A549 (cell line): ENCODE data around the gene EXOSC5. TPM values are rescaled to one million over a fixed set of nuclear protein-coding genes. Genes with fewer than 3 reads are reported as not detected.
A peak's percentile ranks its signal among the peaks of the same experiment; 100 is the strongest.

ENCODE experiments used
- ATAC-seq, 2 experiments: fragments of 200-7000 bp in 1 of 2; fragments of >200 bp in 1 of 2; cut with Nextera tagmentation in 1 of 2; cut with Tn5 transposase in 1 of 2; 3 replicates each; pipeline versions ENCODE4 v1.8.0 to v1.9.1; 2018 to 2020; ENCODE audit warnings: mild to moderate bottlenecking in 1 of 2, moderate library complexity in 1 of 2
- CTCF ChIA-PET: fragments of 300-600 bp; sonication (Branson Sonifier 250); formaldehyde crosslinking; extraction: SDS; loops from one replicate; lab custom pipeline; 2021; ENCODE audit warnings: antibody characterized with exemption, inconsistent platforms; lab: Yijun Ruan, JAX
- POLR2A ChIA-PET: fragments of 350-600 bp; formaldehyde crosslinking; extraction: SDS; loops from one replicate; lab custom pipeline; 2021; ENCODE audit warnings: antibody characterized with exemption, inconsistent platforms; lab: Yijun Ruan, JAX
- DNase-seq, 2 experiments: peaks; one replicate each; pipeline versions ENCODE4 v3.0.0 to v3.0.0-alpha.2; 2011 to 2016; ENCODE audit warnings: low read depth in 1 of 2, low spot score in 1 of 2
- FAIRE-seq: peaks from 2 replicates; lab custom pipeline; 2011; peaks lifted over from hg19 to GRCh38; lab: Jason Lieb, UNC
- H3K27ac ChIP-seq, 2 experiments: fragments of >200 bp; sonication (Bioruptor Twin); formaldehyde crosslinking; 3 replicates each; pipeline ENCODE4 v1.5.1; 2016 to 2017
- H3K4me1 ChIP-seq: fragments of >200 bp; sonication (Bioruptor Twin); formaldehyde crosslinking; 3 replicates; pipeline ENCODE4 v1.6.1; 2016
- H3K4me2 ChIP-seq: fragments of >200 bp; sonication (Bioruptor Twin); formaldehyde crosslinking; 3 replicates; pipeline ENCODE4 v1.6.1; 2016
- H3K4me3 ChIP-seq: fragments of >200 bp; sonication (Bioruptor Twin); formaldehyde crosslinking; 3 replicates; pipeline ENCODE4 v1.5.1; 2016
- H3K9me3 ChIP-seq: fragments of >200 bp; sonication (Bioruptor Twin); formaldehyde crosslinking; 3 replicates; pipeline ENCODE4 v1.6.1; 2016
- BCL3 ChIP-seq: fragments of >200 bp; sonication (Bioruptor Twin); formaldehyde crosslinking; IDR thresholded peaks from 3 replicates; pipeline ENCODE4 v1.6.1; 2016
- BHLHE40 ChIP-seq: IDR thresholded peaks from 2 replicates; pipeline ENCODE4 v1.6.1; 2012; ENCODE audit warnings: low read depth, low read length, inconsistent platforms
- CEBPB ChIP-seq, 2 experiments: fragments of >200 bp in 1 of 2; sonication (Bioruptor Twin) in 1 of 2; formaldehyde crosslinking in 1 of 2; IDR thresholded peaks; 2 replicates each; pipeline ENCODE4 v1.6.1; 2012 to 2016
- ELK1 ChIP-seq: fragments of 150-350 bp; IDR thresholded peaks from 2 replicates; pipeline ENCODE4 v1.6.1; 2014; ENCODE audit warnings: low read depth, mild to moderate bottlenecking, low read length
- HOXB5 ChIP-seq: fragments of 250-450 bp; sonication (Bioruptor Pico); IDR thresholded peaks from 2 replicates; pipeline ENCODE4 v1.5.0; 2020; ENCODE audit warnings: mild to moderate bottlenecking, moderate library complexity
- KDM5A ChIP-seq: fragments of 200-600 bp; sonication (generic); IDR thresholded peaks from 2 replicates; pipeline ENCODE4 v1.6.1; 2016; ENCODE audit warnings: antibody characterized with exemption, mild to moderate bottlenecking
- MAFK ChIP-seq: fragments of 450-650 bp; IDR thresholded peaks from 2 replicates; pipeline ENCODE4 v1.6.1; 2014; ENCODE audit not compliant: partially characterized antibody
- MAZ ChIP-seq: fragments of 150-350 bp; IDR thresholded peaks from 2 replicates; pipeline ENCODE4 v1.6.1; 2014; ENCODE audit warnings: antibody characterized with exemption, low read depth, low read length, borderline replicate concordance
- NPAS2 ChIP-seq: fragments of 250-450 bp; sonication (Bioruptor Pico); IDR thresholded peaks from 2 replicates; pipeline ENCODE4 v1.8.0; 2022; ENCODE audit warnings: mild to moderate bottlenecking, moderate library complexity, borderline replicate concordance
- PHF8 ChIP-seq: fragments of 200-600 bp; sonication (generic); IDR thresholded peaks from 2 replicates; pipeline ENCODE4 v1.6.1; 2016; ENCODE audit warnings: low read depth, mild to moderate bottlenecking, antibody characterized with exemption, moderate library complexity, borderline replicate concordance
- POLR2A ChIP-seq: IDR thresholded peaks from 2 replicates; pipeline ENCODE4 v1.6.1; 2012; ENCODE audit warnings: mild to moderate bottlenecking, low read length
- RARB ChIP-seq: fragments of 250-450 bp; sonication (Bioruptor Pico); IDR thresholded peaks from 2 replicates; pipeline ENCODE4 v1.8.0; 2021; ENCODE audit warnings: mild to moderate bottlenecking, moderate library complexity
- RNF2 ChIP-seq: fragments of 200-600 bp; sonication (generic); IDR thresholded peaks from 2 replicates; pipeline ENCODE4 v1.6.1; 2016; ENCODE audit warnings: low read depth, mild to moderate bottlenecking, antibody characterized with exemption, moderate library complexity, borderline replicate concordance
- SMC3 ChIP-seq: fragments of >200 bp; sonication (Bioruptor Twin); formaldehyde crosslinking; IDR thresholded peaks from 3 replicates; pipeline ENCODE4 v1.6.1; 2018; ENCODE audit warnings: inconsistent platforms
- ZFP36 ChIP-seq: fragments of 450-650 bp; IDR thresholded peaks from 2 replicates; pipeline ENCODE4 v1.6.1; 2014; ENCODE audit warnings: borderline replicate concordance; ENCODE audit not compliant: partially characterized antibody
- ZSCAN20 ChIP-seq: fragments of 250-450 bp; sonication (Bioruptor Pico); IDR thresholded peaks from 2 replicates; pipeline ENCODE4 v1.8.0; 2022; ENCODE audit warnings: mild to moderate bottlenecking, moderate library complexity
- WGBS: methylation state at CpG from one replicate; pipeline ENCODE4 v1.1.6; 2017; ENCODE audit errors: missing lambda C conversion rate; 5-methylcytosine and 5-hydroxymethylcytosine counted together
- polyA plus RNA-seq, 4 experiments: library from polyadenylated mRNA; depleted of rRNA in 3 of 4; stranded (reverse); fragments of >200 nt; fragmentation: RNase III in 1 of 4; extraction: RNeasy Plus Mini Kit Qiagen cat#74134 plus additional on column Dnase treatment in 1 of 4; gene quantifications; 2 replicates in 3 of 4; 3 replicates in 1 of 4; pipeline ENCODE4 v1.2.3, GENCODE V29; 2011 to 2017
- TF ChIP-seq, protein P1 (sequence below): fragments of 200-600 bp; sonication (generic); IDR thresholded peaks from 2 replicates; pipeline ENCODE4 v1.6.1; 2016; ENCODE audit warnings: antibody characterized with exemption, mild to moderate bottlenecking, moderate library complexity
- TF ChIP-seq, protein P2 (sequence below): IDR thresholded peaks from 2 replicates; pipeline ENCODE4 v1.6.1; 2012; ENCODE audit warnings: low read depth, borderline replicate concordance
- TF ChIP-seq, protein P3 (sequence below): fragments of 450-650 bp; IDR thresholded peaks from 2 replicates; pipeline ENCODE4 v1.6.1; 2014; ENCODE audit warnings: antibody characterized with exemption
- TF ChIP-seq, protein P4 (sequence below): fragments of >200 bp; sonication (Bioruptor Twin); formaldehyde crosslinking; IDR thresholded peaks from 2 replicates; pipeline ENCODE4 v1.6.1; 2016

Gene EXOSC5
- polyA plus RNA-seq, 2 of the 4 experiments (the other 2 are of a cell fraction): 63.7 to 109 TPM

- no peak for DNase-seq
- no peak for TF ChIP-seq HOXB5 (CRISPR knock-in tag)
- TF ChIP-seq RNF2: no peak
- TF ChIP-seq BHLHE40: no peak
- TF ChIP-seq ZFP36: no peak
- no peak for TF ChIP-seq MAZ
- TF ChIP-seq MAFK: no peak
- TF ChIP-seq CEBPB (IDR thresholded peaks at IDR 0.05): no peak
- no peak for TF ChIP-seq RARB (CRISPR knock-in tag)
- TF ChIP-seq KDM5A: no peak
- TF ChIP-seq, protein P1, sequence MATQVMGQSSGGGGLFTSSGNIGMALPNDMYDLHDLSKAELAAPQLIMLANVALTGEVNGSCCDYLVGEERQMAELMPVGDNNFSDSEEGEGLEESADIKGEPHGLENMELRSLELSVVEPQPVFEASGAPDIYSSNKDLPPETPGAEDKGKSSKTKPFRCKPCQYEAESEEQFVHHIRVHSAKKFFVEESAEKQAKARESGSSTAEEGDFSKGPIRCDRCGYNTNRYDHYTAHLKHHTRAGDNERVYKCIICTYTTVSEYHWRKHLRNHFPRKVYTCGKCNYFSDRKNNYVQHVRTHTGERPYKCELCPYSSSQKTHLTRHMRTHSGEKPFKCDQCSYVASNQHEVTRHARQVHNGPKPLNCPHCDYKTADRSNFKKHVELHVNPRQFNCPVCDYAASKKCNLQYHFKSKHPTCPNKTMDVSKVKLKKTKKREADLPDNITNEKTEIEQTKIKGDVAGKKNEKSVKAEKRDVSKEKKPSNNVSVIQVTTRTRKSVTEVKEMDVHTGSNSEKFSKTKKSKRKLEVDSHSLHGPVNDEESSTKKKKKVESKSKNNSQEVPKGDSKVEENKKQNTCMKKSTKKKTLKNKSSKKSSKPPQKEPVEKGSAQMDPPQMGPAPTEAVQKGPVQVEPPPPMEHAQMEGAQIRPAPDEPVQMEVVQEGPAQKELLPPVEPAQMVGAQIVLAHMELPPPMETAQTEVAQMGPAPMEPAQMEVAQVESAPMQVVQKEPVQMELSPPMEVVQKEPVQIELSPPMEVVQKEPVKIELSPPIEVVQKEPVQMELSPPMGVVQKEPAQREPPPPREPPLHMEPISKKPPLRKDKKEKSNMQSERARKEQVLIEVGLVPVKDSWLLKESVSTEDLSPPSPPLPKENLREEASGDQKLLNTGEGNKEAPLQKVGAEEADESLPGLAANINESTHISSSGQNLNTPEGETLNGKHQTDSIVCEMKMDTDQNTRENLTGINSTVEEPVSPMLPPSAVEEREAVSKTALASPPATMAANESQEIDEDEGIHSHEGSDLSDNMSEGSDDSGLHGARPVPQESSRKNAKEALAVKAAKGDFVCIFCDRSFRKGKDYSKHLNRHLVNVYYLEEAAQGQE: no peak
- TF ChIP-seq NPAS2 (CRISPR knock-in tag): no peak
- TF ChIP-seq, protein P2, sequence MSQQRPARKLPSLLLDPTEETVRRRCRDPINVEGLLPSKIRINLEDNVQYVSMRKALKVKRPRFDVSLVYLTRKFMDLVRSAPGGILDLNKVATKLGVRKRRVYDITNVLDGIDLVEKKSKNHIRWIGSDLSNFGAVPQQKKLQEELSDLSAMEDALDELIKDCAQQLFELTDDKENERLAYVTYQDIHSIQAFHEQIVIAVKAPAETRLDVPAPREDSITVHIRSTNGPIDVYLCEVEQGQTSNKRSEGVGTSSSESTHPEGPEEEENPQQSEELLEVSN: no peak
- TF ChIP-seq BCL3: no peak
- TF ChIP-seq POLR2A: no peak
- TF ChIP-seq ELK1: no peak
- TF ChIP-seq, protein P3, sequence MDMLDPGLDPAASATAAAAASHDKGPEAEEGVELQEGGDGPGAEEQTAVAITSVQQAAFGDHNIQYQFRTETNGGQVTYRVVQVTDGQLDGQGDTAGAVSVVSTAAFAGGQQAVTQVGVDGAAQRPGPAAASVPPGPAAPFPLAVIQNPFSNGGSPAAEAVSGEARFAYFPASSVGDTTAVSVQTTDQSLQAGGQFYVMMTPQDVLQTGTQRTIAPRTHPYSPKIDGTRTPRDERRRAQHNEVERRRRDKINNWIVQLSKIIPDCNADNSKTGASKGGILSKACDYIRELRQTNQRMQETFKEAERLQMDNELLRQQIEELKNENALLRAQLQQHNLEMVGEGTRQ: no peak
- TF ChIP-seq PHF8: no peak
- TF ChIP-seq, protein P4, sequence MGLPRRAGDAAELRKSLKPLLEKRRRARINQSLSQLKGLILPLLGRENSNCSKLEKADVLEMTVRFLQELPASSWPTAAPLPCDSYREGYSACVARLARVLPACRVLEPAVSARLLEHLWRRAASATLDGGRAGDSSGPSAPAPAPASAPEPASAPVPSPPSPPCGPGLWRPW: no peak
- TF ChIP-seq SMC3: no peak
- no peak for TF ChIP-seq ZSCAN20 (CRISPR knock-in tag)
- Histone ChIP-seq H3K4me1 (peaks cover 20% of the 10 kb centered on the region), H3K4me2 (peak overlapping the region; percentile 88; the same call in 1 of the 3 replicates), H3K9me3 (no peaks in the 10 kb centered on the region), H3K27ac (no peak overlapping the region), H3K4me3 (no peak overlapping the region)
- 77% methylated on average over 6 of the region's 6 CpGs for WGBS
- ChIA-PET CTCF (interaction anchor here (0.8 to 3.1 kb wide), 5 partner anchors 12 to 48 kb away, joined by 3 to 15 read pairs (median 5); partner anchors contain the start of genes ERICH4 and TGFB1), POLR2A (interaction anchor here (1.0 to 1.6 kb wide), 2 partner anchors 31 to 44 kb away, joined by 3 to 4 read pairs; partner anchors contain the start of genes B9D2 and DMAC2)
- no peak for FAIRE-seq
- ATAC-seq: no peak
These were observed 1.8 kb downstream of the EXOSC5 start for GRCh38 chr19:41395355-41395754.
